Adrenal gland (tissue), 5 donors: ENCODE results near the gene SMG6.

Experiments used
- POLR2A ChIP-seq, 2 donors: fragments of 450-650 bp; IDR thresholded peaks; one replicate each; pipeline ENCODE4 v1.6.1; 2017; ENCODE audit warnings: antibody characterized with exemption in 2 of 2, mild to moderate bottlenecking in 2 of 2, moderate library complexity in 1 of 2
- TF ChIP-seq, protein P1 (sequence below), 6 experiments: fragments of 450-650 bp in 4 of 6; fragments of 200-600 bp in 2 of 6; sonication (generic) in 1 of 6; IDR thresholded peaks; 1 replicate in 5 of 6; 2 replicates in 1 of 6; pipeline versions ENCODE4 v1.5.1 to v1.8.0; 2016 to 2021; ENCODE audit warnings: antibody characterized with exemption in 6 of 6, mild to moderate bottlenecking in 2 of 6, moderate library complexity in 1 of 6
- donor health status: DM: no; HTN: no; CAD: no.

DNA sequence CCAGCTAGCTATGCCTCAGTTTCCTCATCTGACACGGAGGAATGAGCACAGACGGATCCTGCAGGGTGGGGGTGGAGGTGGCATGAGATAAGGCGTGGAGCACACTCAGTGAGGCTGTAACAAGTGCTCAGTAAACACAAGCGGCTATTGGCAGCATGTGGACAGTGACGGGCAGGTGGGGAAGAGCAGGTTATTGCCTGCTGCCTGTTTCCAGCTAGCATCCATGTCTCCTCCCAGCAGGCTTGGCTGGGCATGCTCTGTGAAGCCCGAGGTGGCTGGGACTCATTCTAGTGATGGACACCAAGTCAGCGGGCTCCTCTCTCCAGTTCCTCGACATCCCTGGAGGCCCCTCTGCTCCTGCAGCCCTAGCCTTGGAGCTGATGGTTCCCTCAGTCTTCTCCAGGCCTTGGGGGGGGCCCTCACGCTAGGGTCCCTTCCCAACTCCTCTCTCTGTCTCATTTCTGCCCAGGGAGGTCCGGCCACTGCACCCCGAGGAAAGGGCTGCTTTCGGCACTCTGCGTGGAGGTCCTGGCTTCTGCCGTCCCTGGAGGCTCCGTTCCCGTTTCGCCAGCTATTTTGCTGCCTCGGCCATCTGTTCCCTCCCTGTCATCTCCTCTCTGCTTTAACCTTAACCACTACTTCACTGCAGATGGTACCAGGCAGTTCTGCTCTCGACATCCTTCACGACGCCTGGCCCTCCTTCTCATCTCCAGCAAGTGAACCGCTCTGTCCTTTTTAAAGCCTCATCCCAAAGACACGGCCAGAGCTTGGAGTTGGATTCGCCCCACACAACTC, 284.7 kb downstream of the SMG6 start:
- TF ChIP-seq, protein P1, sequence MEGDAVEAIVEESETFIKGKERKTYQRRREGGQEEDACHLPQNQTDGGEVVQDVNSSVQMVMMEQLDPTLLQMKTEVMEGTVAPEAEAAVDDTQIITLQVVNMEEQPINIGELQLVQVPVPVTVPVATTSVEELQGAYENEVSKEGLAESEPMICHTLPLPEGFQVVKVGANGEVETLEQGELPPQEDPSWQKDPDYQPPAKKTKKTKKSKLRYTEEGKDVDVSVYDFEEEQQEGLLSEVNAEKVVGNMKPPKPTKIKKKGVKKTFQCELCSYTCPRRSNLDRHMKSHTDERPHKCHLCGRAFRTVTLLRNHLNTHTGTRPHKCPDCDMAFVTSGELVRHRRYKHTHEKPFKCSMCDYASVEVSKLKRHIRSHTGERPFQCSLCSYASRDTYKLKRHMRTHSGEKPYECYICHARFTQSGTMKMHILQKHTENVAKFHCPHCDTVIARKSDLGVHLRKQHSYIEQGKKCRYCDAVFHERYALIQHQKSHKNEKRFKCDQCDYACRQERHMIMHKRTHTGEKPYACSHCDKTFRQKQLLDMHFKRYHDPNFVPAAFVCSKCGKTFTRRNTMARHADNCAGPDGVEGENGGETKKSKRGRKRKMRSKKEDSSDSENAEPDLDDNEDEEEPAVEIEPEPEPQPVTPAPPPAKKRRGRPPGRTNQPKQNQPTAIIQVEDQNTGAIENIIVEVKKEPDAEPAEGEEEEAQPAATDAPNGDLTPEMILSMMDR (IDR thresholded peaks at IDR 0.05), result no peak
- TF ChIP-seq POLR2A (IDR thresholded peaks at IDR 0.05), result no peak
